ENCODE results near the gene FOXJ1.

GRCh38 chr17:76166168-76166567, 25.1 kb upstream of the FOXJ1 start:
- TF ChIP-seq CTCF (IDR thresholded peaks at IDR 0.05; ENCODE audit: borderline replicate concordance, extremely low read depth, low read length, poor library complexity, severe bottlenecking): no peak
- TF ChIP-seq EZH2 (IDR thresholded peaks at IDR 0.05; ENCODE audit: borderline replicate concordance, low read depth, low read length, severe bottlenecking): no peak
